ELF-1 (cell line): ENCODE data around the gene STK35.
A peak's percentile ranks its signal among the peaks of the same experiment; 100 is the strongest.
"Not testable (repeated sequence)": the region's sequence is repeated elsewhere in the genome, so short reads cannot be mapped to it uniquely, and the experiment has no call there.

ENCODE experiments used
- DNase-seq: peaks from one replicate; pipeline ENCODE4 v3.0.0-alpha.2; 2016; ENCODE audit warnings: low read depth, low spot score

STK35 gene

GRCh38 chr20:2156666-2157624, 55.3 kb downstream of the STK35 start:
- no peak for DNase-seq

- no peak for DNase-seq
Observed at GRCh38 chr20:2162125-2162822, 60.6 kb downstream of the STK35 start.

GRCh38 chr20:2162823-2163166, 61.2 kb downstream of the STK35 start:
- no peak for DNase-seq

GRCh38 chr20:2163312-2163711, 61.7 kb downstream of the STK35 start:
- DNase-seq: no peak

GRCh38 chr20:2163757-2164156, 62.1 kb downstream of the STK35 start:
- no peak for DNase-seq

- DNase-seq: no peak
Observed at GRCh38 chr20:2164421-2164820, 62.8 kb downstream of the STK35 start.

GRCh38 chr20:2164966-2165365, 63.3 kb downstream of the STK35 start:
- no peak for DNase-seq

GRCh38 chr20:2165871-2166270, 64.2 kb downstream of the STK35 start:
- DNase-seq: no peak

GRCh38 chr20:2167112-2167511, 65.5 kb downstream of the STK35 start:
- DNase-seq: no peak

GRCh38 chr20:2168946-2169345, 67.3 kb downstream of the STK35 start:
- DNase-seq: no peak

- no peak for DNase-seq
Observed at GRCh38 chr20:2169456-2170088, 67.9 kb downstream of the STK35 start.

GRCh38 chr20:2170404-2170803, 68.8 kb downstream of the STK35 start:
- no peak for DNase-seq

- no peak for DNase-seq
Observed at GRCh38 chr20:2171266-2171790, 69.7 kb downstream of the STK35 start.

- not testable (repeated sequence) for DNase-seq
Observed at GRCh38 chr20:2171840-2172239, 70.2 kb downstream of the STK35 start.

GRCh38 chr20:2172305-2173175, 70.9 kb downstream of the STK35 start:
- DNase-seq: peak; percentile 81

GRCh38 chr20:2173186-2173585, 71.6 kb downstream of the STK35 start:
- DNase-seq: no peak

- DNase-seq: no peak
Observed at GRCh38 chr20:2174067-2174466, 72.4 kb downstream of the STK35 start.

- no peak for DNase-seq
Observed at GRCh38 chr20:2176946-2177345, 75.3 kb downstream of the STK35 start.

- DNase-seq: no peak
Observed at GRCh38 chr20:2178318-2179232, 76.9 kb downstream of the STK35 start.

- DNase-seq: no peak
Observed at GRCh38 chr20:2179233-2179580, 77.6 kb downstream of the STK35 start.
